ENCODE measurements around the gene JUN. TPM values are rescaled to one million over a fixed set of nuclear protein-coding genes. Genes with fewer than 3 reads are reported as not detected.

Gene JUN
- total RNA-seq (2021) (15.9 to 22.1 TPM (median 21.4 TPM) in 3 replicates), Bru-seq, nascent RNA (percentile 89 among the genes with signal in this experiment)
- long read RNA-seq, experiment 1, transcript JUN-201 (1 exons, 3,540 nt): major isoform, 16 of 16 reads
- long read RNA-seq, experiment 1, partial matches to known transcripts: 0 of 16 reads
- long read RNA-seq, experiment 1, other reads (novel, unspliced or antisense): 0 of 16 reads
- long read RNA-seq, experiment 2, transcript JUN-201 (1 exons, 3,540 nt): major isoform, 13 of 13 reads
- long read RNA-seq, experiment 2, partial matches to known transcripts: 0 of 13 reads
- long read RNA-seq, experiment 2, other reads (novel, unspliced or antisense): 0 of 13 reads
- long read RNA-seq, experiment 3: 0 reads

DNA sequence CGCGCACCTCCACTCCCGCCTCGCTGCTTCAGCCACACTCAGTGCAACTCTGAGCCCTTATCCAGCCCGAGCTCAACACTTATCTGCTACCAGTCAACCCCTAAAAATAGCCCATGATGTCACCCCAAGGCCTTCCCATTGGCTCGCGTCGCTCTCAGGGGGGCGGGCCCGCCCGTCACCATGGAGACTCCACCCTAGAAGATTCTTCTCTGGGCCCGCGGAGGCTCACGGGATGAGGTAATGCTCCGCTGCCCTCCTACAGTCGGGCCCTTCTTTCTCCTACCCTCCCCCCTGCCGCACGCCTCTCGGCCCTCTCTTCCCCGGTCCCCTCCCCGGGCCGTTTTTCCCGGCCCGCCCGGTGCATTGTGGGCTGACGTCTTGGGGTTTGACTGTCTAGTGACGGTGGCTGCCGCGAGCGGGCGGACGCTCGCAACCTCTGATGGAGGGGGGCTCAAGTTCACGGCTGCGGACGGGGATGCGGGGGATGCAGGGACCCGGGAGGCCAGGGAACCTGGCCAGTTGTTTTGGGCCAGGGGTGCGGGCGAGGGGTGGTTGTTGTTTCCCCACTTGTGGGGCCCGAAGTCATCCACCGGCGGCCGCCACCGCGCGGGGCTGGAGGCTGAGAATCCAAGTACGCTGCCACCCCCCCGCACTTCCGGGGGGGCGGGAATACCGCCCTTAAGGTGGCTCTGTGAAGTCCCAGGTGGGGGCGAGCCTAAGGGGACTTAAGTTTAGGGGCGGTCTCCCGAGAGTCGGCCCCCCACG lies at the start of gene JUN:
TSS of gene JUN (minus strand) at position 55 of the 765 bp plus-strand sequence. CDS start 977 bp downstream, outside the sequence.
- Mint-ChIP-seq H3K4me1 (peaks cover 34% of the 10 kb centered on the region), H3K27ac (peak within 1 kb of the TSS; percentile 98), H3K9me3 (peaks cover 13% of the 10 kb centered on the region), H3K27me3 (ENCODE audit: low read depth) (peaks cover 43% of the 10 kb centered on the region), H3K36me3 (peaks cover 5% of the 10 kb centered on the region; the same call in 1 of the 2 replicates), H3K4me3 (peak within 1 kb of the TSS; percentile 76)
- ChIA-PET POLR2A (interaction anchor here (0.5 to 2.2 kb wide), 13 partner anchors 11 to 975 kb away, joined by 3 to 10 read pairs (median 5); partner anchors contain the start of genes FGGY and MYSM1), CTCF (interaction anchor here (0.7 to 1.6 kb wide), 3 partner anchors 30 to 119 kb away, joined by 5 to 7 read pairs (median 6); no protein-coding TSS in a partner anchor)
- ATAC-seq (peak; percentile 86), DNase-seq (ENCODE audit: low spot score) (peak; percentile 98)
- TF ChIP-seq SMAD3 (CRISPR knock-in tag; IDR thresholded peaks at IDR 0.05; ENCODE audit: borderline replicate concordance): no peak
- TF ChIP-seq IRF2 (CRISPR knock-in tag; IDR thresholded peaks at IDR 0.05; ENCODE audit: borderline replicate concordance, low read depth): no peak
- TF ChIP-seq ZNF416 (CRISPR knock-in tag; IDR thresholded peaks at IDR 0.05): 0 out of 2 replicates have a peak, but pooled peaks have one; percentile 30
- no peak for TF ChIP-seq JUN (CRISPR knock-in tag; IDR thresholded peaks at IDR 0.05)
- no peak for TF ChIP-seq FOXP1 (CRISPR knock-in tag; IDR thresholded peaks at IDR 0.05; ENCODE audit: borderline replicate concordance)
- TF ChIP-seq, protein P1, sequence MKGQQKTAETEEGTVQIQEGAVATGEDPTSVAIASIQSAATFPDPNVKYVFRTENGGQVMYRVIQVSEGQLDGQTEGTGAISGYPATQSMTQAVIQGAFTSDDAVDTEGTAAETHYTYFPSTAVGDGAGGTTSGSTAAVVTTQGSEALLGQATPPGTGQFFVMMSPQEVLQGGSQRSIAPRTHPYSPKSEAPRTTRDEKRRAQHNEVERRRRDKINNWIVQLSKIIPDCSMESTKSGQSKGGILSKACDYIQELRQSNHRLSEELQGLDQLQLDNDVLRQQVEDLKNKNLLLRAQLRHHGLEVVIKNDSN (CRISPR knock-in tag; IDR thresholded peaks at IDR 0.05): 0 out of 2 replicates have a peak, but pooled peaks have one; percentile 9
- TF ChIP-seq, protein P2, sequence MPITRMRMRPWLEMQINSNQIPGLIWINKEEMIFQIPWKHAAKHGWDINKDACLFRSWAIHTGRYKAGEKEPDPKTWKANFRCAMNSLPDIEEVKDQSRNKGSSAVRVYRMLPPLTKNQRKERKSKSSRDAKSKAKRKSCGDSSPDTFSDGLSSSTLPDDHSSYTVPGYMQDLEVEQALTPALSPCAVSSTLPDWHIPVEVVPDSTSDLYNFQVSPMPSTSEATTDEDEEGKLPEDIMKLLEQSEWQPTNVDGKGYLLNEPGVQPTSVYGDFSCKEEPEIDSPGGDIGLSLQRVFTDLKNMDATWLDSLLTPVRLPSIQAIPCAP (CRISPR knock-in tag; IDR thresholded peaks at IDR 0.05): no peak
- TF ChIP-seq, protein P3, sequence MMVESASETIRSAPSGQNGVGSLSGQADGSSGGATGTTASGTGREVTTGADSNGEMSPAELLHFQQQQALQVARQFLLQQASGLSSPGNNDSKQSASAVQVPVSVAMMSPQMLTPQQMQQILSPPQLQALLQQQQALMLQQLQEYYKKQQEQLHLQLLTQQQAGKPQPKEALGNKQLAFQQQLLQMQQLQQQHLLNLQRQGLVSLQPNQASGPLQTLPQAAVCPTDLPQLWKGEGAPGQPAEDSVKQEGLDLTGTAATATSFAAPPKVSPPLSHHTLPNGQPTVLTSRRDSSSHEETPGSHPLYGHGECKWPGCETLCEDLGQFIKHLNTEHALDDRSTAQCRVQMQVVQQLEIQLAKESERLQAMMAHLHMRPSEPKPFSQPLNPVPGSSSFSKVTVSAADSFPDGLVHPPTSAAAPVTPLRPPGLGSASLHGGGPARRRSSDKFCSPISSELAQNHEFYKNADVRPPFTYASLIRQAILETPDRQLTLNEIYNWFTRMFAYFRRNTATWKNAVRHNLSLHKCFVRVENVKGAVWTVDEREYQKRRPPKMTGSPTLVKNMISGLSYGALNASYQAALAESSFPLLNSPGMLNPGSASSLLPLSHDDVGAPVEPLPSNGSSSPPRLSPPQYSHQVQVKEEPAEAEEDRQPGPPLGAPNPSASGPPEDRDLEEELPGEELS (CRISPR knock-in tag; IDR thresholded peaks at IDR 0.05): 0 out of 2 replicates have a peak, but pooled peaks have one; percentile 58
- TF ChIP-seq ZNF263 (CRISPR knock-in tag; IDR thresholded peaks at IDR 0.05; ENCODE audit: low read depth): no peak
- TF ChIP-seq, protein P4, sequence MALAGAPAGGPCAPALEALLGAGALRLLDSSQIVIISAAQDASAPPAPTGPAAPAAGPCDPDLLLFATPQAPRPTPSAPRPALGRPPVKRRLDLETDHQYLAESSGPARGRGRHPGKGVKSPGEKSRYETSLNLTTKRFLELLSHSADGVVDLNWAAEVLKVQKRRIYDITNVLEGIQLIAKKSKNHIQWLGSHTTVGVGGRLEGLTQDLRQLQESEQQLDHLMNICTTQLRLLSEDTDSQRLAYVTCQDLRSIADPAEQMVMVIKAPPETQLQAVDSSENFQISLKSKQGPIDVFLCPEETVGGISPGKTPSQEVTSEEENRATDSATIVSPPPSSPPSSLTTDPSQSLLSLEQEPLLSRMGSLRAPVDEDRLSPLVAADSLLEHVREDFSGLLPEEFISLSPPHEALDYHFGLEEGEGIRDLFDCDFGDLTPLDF (CRISPR knock-in tag; IDR thresholded peaks at IDR 0.05): no peak
- TF ChIP-seq, protein P5, sequence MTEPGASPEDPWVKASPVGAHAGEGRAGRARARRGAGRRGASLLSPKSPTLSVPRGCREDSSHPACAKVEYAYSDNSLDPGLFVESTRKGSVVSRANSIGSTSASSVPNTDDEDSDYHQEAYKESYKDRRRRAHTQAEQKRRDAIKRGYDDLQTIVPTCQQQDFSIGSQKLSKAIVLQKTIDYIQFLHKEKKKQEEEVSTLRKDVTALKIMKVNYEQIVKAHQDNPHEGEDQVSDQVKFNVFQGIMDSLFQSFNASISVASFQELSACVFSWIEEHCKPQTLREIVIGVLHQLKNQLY (CRISPR knock-in tag; IDR thresholded peaks at IDR 0.05): no peak
- TF ChIP-seq, protein P6, sequence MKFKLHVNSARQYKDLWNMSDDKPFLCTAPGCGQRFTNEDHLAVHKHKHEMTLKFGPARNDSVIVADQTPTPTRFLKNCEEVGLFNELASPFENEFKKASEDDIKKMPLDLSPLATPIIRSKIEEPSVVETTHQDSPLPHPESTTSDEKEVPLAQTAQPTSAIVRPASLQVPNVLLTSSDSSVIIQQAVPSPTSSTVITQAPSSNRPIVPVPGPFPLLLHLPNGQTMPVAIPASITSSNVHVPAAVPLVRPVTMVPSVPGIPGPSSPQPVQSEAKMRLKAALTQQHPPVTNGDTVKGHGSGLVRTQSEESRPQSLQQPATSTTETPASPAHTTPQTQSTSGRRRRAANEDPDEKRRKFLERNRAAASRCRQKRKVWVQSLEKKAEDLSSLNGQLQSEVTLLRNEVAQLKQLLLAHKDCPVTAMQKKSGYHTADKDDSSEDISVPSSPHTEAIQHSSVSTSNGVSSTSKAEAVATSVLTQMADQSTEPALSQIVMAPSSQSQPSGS (CRISPR knock-in tag; IDR thresholded peaks at IDR 0.05; ENCODE audit: borderline replicate concordance, low read depth): peak; percentile 81; the same call in 1 of the 2 replicates
- peak; percentile 44; the same call in 1 of the 2 replicates for TF ChIP-seq MAX (CRISPR knock-in tag; IDR thresholded peaks at IDR 0.05)
- TF ChIP-seq NFATC4 (CRISPR knock-in tag; IDR thresholded peaks at IDR 0.05): no peak
- TF ChIP-seq FOXK1 (CRISPR knock-in tag; IDR thresholded peaks at IDR 0.05): no peak
- TF ChIP-seq ZNF232 (CRISPR knock-in tag; IDR thresholded peaks at IDR 0.05): 0 out of 2 replicates have a peak, but pooled peaks have one; percentile 54
- no peak for TF ChIP-seq TP53 (CRISPR knock-in tag; IDR thresholded peaks at IDR 0.05)
- 0 out of 2 replicates have a peak, but pooled peaks have one; percentile 25 for TF ChIP-seq GABPB1 (CRISPR knock-in tag; IDR thresholded peaks at IDR 0.05)
- no peak for TF ChIP-seq ZNF121 (CRISPR knock-in tag; IDR thresholded peaks at IDR 0.05)
- no peak for TF ChIP-seq E2F4 (CRISPR knock-in tag; IDR thresholded peaks at IDR 0.05; ENCODE audit: borderline replicate concordance, low read depth)
- TF ChIP-seq, protein P7, sequence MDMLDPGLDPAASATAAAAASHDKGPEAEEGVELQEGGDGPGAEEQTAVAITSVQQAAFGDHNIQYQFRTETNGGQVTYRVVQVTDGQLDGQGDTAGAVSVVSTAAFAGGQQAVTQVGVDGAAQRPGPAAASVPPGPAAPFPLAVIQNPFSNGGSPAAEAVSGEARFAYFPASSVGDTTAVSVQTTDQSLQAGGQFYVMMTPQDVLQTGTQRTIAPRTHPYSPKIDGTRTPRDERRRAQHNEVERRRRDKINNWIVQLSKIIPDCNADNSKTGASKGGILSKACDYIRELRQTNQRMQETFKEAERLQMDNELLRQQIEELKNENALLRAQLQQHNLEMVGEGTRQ (CRISPR knock-in tag; IDR thresholded peaks at IDR 0.05): no peak
- no peak for TF ChIP-seq MYBL2 (CRISPR knock-in tag; IDR thresholded peaks at IDR 0.05)
- TF ChIP-seq ETV6 (CRISPR knock-in tag; IDR thresholded peaks at IDR 0.05): peak; percentile 68
- TF ChIP-seq RORB (CRISPR knock-in tag; IDR thresholded peaks at IDR 0.05): no peak
